ENCODE data around the gene E2F1. TPM values are rescaled to one million over a fixed set of nuclear protein-coding genes. Genes with fewer than 3 reads are reported as not detected.

Gene E2F1
- total and polyA plus RNA-seq, 2 experiments from 2014 or later, result 12.1 to 42.6 TPM

- TF ChIP-seq JUNB (IDR thresholded peaks at IDR 0.05; ENCODE audit: unreplicated experiment) (no peak), STAT1 (IDR thresholded peaks at IDR 0.05; ENCODE audit: unreplicated experiment) (no peak), NANOG (IDR thresholded peaks at IDR 0.05; ENCODE audit: borderline replicate concordance) (no peak), ZNF331 (CRISPR knock-in tag; IDR thresholded peaks at IDR 0.05; ENCODE audit: low read depth) (no peak), EZH2 (IDR thresholded peaks at IDR 0.05; ENCODE audit: low read depth, unreplicated experiment) (no peak), EZH2phosphoT487 (IDR thresholded peaks at IDR 0.05; ENCODE audit: unreplicated experiment) (no peak), ZNF114 (CRISPR knock-in tag; IDR thresholded peaks at IDR 0.05) (no peak), POLR2AphosphoS5 (IDR thresholded peaks at IDR 0.05; ENCODE audit: low read depth) (no peak)
- TF ChIP-seq, protein P1, sequence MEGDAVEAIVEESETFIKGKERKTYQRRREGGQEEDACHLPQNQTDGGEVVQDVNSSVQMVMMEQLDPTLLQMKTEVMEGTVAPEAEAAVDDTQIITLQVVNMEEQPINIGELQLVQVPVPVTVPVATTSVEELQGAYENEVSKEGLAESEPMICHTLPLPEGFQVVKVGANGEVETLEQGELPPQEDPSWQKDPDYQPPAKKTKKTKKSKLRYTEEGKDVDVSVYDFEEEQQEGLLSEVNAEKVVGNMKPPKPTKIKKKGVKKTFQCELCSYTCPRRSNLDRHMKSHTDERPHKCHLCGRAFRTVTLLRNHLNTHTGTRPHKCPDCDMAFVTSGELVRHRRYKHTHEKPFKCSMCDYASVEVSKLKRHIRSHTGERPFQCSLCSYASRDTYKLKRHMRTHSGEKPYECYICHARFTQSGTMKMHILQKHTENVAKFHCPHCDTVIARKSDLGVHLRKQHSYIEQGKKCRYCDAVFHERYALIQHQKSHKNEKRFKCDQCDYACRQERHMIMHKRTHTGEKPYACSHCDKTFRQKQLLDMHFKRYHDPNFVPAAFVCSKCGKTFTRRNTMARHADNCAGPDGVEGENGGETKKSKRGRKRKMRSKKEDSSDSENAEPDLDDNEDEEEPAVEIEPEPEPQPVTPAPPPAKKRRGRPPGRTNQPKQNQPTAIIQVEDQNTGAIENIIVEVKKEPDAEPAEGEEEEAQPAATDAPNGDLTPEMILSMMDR (conservative IDR thresholded peaks at IDR 0.05; ENCODE audit: low read depth in 2 of 2), result no peak
- TF ChIP-seq, protein P2, sequence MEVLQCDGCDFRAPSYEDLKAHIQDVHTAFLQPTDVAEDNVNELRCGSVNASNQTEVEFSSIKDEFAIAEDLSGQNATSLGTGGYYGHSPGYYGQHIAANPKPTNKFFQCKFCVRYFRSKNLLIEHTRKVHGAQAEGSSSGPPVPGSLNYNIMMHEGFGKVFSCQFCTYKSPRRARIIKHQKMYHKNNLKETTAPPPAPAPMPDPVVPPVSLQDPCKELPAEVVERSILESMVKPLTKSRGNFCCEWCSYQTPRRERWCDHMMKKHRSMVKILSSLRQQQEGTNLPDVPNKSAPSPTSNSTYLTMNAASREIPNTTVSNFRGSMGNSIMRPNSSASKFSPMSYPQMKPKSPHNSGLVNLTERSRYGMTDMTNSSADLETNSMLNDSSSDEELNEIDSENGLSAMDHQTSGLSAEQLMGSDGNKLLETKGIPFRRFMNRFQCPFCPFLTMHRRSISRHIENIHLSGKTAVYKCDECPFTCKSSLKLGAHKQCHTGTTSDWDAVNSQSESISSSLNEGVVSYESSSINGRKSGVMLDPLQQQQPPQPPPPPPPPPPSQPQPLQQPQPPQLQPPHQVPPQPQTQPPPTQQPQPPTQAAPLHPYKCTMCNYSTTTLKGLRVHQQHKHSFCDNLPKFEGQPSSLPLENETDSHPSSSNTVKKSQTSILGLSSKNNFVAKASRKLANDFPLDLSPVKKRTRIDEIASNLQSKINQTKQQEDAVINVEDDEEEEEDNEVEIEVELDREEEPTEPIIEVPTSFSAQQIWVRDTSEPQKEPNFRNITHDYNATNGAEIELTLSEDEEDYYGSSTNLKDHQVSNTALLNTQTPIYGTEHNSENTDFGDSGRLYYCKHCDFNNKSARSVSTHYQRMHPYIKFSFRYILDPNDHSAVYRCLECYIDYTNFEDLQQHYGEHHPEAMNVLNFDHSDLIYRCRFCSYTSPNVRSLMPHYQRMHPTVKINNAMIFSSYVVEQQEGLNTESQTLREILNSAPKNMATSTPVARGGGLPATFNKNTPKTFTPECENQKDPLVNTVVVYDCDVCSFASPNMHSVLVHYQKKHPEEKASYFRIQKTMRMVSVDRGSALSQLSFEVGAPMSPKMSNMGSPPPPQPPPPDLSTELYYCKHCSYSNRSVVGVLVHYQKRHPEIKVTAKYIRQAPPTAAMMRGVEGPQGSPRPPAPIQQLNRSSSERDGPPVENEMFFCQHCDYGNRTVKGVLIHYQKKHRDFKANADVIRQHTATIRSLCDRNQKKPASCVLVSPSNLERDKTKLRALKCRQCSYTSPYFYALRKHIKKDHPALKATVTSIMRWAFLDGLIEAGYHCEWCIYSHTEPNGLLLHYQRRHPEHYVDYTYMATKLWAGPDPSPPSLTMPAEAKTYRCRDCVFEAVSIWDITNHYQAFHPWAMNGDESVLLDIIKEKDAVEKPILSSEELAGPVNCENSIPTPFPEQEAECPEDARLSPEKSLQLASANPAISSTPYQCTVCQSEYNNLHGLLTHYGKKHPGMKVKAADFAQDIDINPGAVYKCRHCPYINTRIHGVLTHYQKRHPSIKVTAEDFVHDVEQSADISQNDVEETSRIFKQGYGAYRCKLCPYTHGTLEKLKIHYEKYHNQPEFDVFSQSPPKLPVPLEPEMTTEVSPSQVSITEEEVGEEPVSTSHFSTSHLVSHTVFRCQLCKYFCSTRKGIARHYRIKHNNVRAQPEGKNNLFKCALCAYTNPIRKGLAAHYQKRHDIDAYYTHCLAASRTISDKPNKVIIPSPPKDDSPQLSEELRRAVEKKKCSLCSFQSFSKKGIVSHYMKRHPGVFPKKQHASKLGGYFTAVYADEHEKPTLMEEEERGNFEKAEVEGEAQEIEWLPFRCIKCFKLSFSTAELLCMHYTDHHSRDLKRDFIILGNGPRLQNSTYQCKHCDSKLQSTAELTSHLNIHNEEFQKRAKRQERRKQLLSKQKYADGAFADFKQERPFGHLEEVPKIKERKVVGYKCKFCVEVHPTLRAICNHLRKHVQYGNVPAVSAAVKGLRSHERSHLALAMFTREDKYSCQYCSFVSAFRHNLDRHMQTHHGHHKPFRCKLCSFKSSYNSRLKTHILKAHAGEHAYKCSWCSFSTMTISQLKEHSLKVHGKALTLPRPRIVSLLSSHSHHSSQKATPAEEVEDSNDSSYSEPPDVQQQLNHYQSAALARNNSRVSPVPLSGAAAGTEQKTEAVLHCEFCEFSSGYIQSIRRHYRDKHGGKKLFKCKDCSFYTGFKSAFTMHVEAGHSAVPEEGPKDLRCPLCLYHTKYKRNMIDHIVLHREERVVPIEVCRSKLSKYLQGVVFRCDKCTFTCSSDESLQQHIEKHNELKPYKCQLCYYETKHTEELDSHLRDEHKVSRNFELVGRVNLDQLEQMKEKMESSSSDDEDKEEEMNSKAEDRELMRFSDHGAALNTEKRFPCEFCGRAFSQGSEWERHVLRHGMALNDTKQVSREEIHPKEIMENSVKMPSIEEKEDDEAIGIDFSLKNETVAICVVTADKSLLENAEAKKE (CRISPR knock-in tag; IDR thresholded peaks at IDR 0.05), result no peak
- DNase-seq (ENCODE audit: low spot score) (no peak), ATAC-seq (no peak; the same call in 1 of the 3 replicates)
- 0 out of 2 replicates have a peak, but pooled peaks cover 3% of the 10 kb centered on the region for H3F3A ChIP-seq (replicated peaks; ENCODE audit: low read depth)
- no peak overlapping the region for H3K4me3 ChIP-seq
- H3K4me2 ChIP-seq, result peak overlapping the region; percentile 36; the same call in 1 of the 2 replicates
- no peaks in the 10 kb centered on the region for H3K27me3 ChIP-seq (ENCODE audit: insufficient read depth)
- H3K27ac ChIP-seq (ENCODE audit: low read depth), result peak overlapping the region; percentile 80
- Mint-ChIP-seq H3K27me3 (ENCODE audit: insufficient read depth, low read depth, poor library complexity) (peaks cover 10% of the 10 kb centered on the region), H3K27ac (no peak overlapping the region; the same call in 1 of the 2 replicates), H3K4me1 (peaks cover 16% of the 10 kb centered on the region), H3K9me3 (no peaks in the 10 kb centered on the region), H3K36me3 (ENCODE audit: low read depth) (no peaks in the 10 kb centered on the region; the same call in 2 of the 3 replicates), H3K4me3 (no peak overlapping the region; the same call in 2 of the 3 replicates)
- H2AFZ ChIP-seq, result peak overlapping the region; percentile 78; the same call in 1 of the 2 replicates
- no peaks in the 10 kb centered on the region for H3K79me2 ChIP-seq (replicated peaks; ENCODE audit: insufficient read depth)
- no peaks in the 10 kb centered on the region; the same call in 1 of the 2 replicates for H3K9me2 ChIP-seq (ENCODE audit: insufficient read depth)
- H4K20me1 ChIP-seq (replicated peaks; ENCODE audit: insufficient read depth), result no peaks in the 10 kb centered on the region
- H3K4me1 ChIP-seq (ENCODE audit: insufficient read depth), result peaks cover 13% of the 10 kb centered on the region
- H3K36me3 ChIP-seq (ENCODE audit: insufficient read depth), result no peaks in the 10 kb centered on the region
Measured at GRCh38 chr20:33710681-33711445, 24.7 kb upstream of the E2F1 start.
